Stimulated activated CD4-positive, alpha-beta T cell treated with anti-CD3 and anti-CD28 coated beads, TNF-alpha, amount 100 ng/mL, for 48 hours (primary cell): ENCODE measurements around the gene ZKSCAN1.

ENCODE experiments used
- DNase-seq, 3 donors: peaks; one replicate each; pipeline ENCODE4 v3.0.0-alpha.2; 2020; ENCODE audit warnings: low read depth in 3 of 3

The ZKSCAN1 gene

GRCh38 chr7:100038326-100038725, 22.9 kb downstream of the ZKSCAN1 start:
- DNase-seq: no peak

- DNase-seq: no peak
Observed at GRCh38 chr7:100040575-100040974, 25.2 kb downstream of the ZKSCAN1 start.

- no peak for DNase-seq
Observed at GRCh38 chr7:100044718-100045117, 29.3 kb downstream of the ZKSCAN1 start.

GRCh38 chr7:100048680-100049079, 33.3 kb downstream of the ZKSCAN1 start:
- no peak for DNase-seq

GRCh38 chr7:100049441-100050291, 34.3 kb downstream of the ZKSCAN1 start, which contains the start of gene ZSCAN21:
Gene ZSCAN21, plus strand, starts transcription at chr7:100049774. Its CDS starts 7,233 bp downstream, at chr7:100057007.
- peak; percentile 56 to 77 (median 65) for DNase-seq

- no peak for DNase-seq
Observed at GRCh38 chr7:100051611-100052010, 36.2 kb downstream of the ZKSCAN1 start.

GRCh38 chr7:100053215-100053614, 37.8 kb downstream of the ZKSCAN1 start:
- DNase-seq: peak in 1 of 3 donors; percentile 6

- DNase-seq: no peak
Observed at GRCh38 chr7:100057006-100057405, 41.6 kb downstream of the ZKSCAN1 start.

GRCh38 chr7:100059251-100059739, 43.9 kb downstream of the ZKSCAN1 start:
- DNase-seq: no peak

- no peak for DNase-seq
Observed at GRCh38 chr7:100061518-100062193, 46.3 kb downstream of the ZKSCAN1 start.

- DNase-seq: no peak
Observed at GRCh38 chr7:100063376-100063775, 48.0 kb downstream of the ZKSCAN1 start.

GRCh38 chr7:100064162-100064561, 48.8 kb downstream of the ZKSCAN1 start:
- no peak for DNase-seq

- no peak for DNase-seq
Observed at GRCh38 chr7:100065452-100066186, 50.2 kb downstream of the ZKSCAN1 start.

- no peak for DNase-seq
Observed at GRCh38 chr7:100066953-100067352, 51.6 kb downstream of the ZKSCAN1 start.

- DNase-seq: no peak
Observed at GRCh38 chr7:100069991-100070390, 54.6 kb downstream of the ZKSCAN1 start.

GRCh38 chr7:100071018-100071723, 55.8 kb downstream of the ZKSCAN1 start:
- no peak for DNase-seq

- no peak for DNase-seq
Observed at GRCh38 chr7:100072462-100072861, 57.1 kb downstream of the ZKSCAN1 start.

GRCh38 chr7:100074841-100075240, 59.4 kb downstream of the ZKSCAN1 start:
- no peak for DNase-seq

- no peak for DNase-seq
Observed at GRCh38 chr7:100075418-100075817, 60.0 kb downstream of the ZKSCAN1 start.

- DNase-seq: no peak
Observed at GRCh38 chr7:100077205-100077604, 61.8 kb downstream of the ZKSCAN1 start.

GRCh38 chr7:100079024-100079560, 63.7 kb downstream of the ZKSCAN1 start:
- no peak for DNase-seq
